GOT3 (cell line): ENCODE data around the gene PCDHB12.
A peak's percentile ranks its signal among the peaks of the same experiment; 100 is the strongest.
"Not testable (repeated sequence)": the region's sequence is repeated elsewhere in the genome, so short reads cannot be mapped to it uniquely, and the experiment has no call there.

Source experiments
- DNase-seq: peaks from one replicate; lab custom pipeline; 2025; ENCODE audit warnings: mixed read lengths; lab: John Stamatoyannopoulos, UW

PCDHB12 gene

DNA sequence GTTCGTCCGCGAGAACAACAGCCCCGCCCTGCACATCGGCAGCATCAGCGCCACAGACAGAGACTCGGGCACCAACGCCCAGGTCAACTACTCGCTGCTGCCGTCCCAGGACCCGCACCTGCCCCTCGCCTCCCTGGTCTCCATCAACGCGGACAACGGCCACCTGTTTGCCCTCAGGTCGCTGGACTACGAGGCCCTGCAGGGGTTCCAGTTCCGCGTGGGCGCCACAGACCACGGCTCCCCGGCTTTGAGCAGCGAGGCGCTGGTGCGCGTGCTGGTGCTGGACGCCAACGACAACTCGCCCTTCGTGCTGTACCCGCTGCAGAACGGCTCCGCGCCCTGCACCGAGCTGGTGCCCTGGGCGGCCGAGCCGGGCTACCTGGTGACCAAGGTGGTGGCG is 1.8 kb downstream of the PCDHB12 start:
- DNase-seq: not testable (repeated sequence)

DNA sequence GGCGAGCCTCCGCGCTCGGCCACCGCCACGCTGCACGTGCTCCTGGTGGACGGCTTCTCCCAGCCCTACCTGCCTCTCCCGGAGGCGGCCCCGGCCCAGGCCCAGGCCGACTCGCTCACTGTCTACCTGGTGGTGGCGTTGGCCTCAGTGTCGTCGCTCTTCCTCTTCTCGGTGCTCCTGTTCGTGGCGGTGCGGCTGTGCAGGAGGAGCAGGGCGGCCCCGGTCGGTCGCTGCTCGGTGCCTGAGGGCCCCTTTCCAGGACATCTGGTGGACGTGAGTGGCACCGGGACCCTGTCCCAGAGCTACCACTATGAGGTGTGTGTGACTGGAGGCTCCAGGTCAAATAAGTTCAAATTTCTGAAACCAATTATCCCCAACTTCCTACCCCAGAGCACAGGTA is 2.3 kb downstream of the PCDHB12 start:
- not testable (repeated sequence) for DNase-seq

DNA sequence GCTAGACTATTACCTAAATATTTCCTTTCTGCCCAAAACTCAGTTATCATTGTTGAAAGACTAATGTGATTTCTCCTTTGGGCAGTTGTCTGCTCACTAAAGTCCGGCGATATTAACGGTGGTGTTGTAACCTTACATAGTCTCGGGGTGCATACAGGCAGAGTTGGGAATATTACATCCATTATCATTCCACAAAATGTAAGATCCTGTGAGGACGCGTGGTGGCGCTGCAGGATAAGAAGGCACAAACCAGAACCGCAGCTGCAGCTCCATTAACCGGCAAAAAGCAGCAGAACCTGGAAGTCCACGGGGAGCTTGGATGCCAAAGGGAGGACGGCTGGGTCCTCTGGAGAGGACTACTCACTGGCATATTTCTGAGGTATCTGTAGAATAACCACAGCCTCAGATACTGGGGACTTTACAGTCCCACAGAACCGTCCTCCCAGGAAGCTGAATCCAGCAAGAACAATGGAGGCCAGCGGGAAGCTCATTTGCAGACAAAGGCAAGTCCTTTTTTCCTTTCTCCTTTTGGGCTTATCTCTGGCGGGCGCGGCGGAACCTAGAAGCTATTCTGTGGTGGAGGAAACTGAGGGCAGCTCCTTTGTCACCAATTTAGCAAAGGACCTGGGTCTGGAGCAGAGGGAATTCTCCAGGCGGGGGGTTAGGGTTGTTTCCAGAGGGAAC is 5.3 kb downstream of the PCDHB12 start, which contains the start of gene PCDHB13:
TSS of gene PCDHB13 (plus strand) at position 264 of the 684 bp plus-strand sequence. CDS start at position 469, 205 bp downstream.
- peak; percentile 47 for DNase-seq

DNA sequence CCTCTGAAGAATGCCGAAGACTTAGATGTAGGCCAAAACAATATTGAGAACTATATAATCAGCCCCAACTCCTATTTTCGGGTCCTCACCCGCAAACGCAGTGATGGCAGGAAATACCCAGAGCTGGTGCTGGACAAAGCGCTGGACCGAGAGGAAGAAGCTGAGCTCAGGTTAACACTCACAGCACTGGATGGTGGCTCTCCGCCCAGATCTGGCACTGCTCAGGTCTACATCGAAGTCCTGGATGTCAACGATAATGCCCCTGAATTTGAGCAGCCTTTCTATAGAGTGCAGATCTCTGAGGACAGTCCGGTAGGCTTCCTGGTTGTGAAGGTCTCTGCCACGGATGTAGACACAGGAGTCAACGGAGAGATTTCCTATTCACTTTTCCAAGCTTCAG is 6.1 kb downstream of the PCDHB12 start:
- DNase-seq: not testable (repeated sequence)

DNA sequence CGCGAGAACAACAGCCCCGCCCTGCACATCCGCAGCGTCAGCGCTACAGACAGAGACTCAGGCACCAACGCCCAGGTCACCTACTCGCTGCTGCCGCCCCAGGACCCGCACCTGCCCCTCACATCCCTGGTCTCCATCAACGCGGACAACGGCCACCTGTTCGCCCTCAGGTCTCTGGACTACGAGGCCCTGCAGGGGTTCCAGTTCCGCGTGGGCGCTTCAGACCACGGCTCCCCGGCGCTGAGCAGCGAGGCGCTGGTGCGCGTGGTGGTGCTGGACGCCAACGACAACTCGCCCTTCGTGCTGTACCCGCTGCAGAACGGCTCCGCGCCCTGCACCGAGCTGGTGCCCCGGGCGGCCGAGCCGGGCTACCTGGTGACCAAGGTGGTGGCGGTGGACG is 7.0 kb downstream of the PCDHB12 start:
- not testable (repeated sequence) for DNase-seq

DNA sequence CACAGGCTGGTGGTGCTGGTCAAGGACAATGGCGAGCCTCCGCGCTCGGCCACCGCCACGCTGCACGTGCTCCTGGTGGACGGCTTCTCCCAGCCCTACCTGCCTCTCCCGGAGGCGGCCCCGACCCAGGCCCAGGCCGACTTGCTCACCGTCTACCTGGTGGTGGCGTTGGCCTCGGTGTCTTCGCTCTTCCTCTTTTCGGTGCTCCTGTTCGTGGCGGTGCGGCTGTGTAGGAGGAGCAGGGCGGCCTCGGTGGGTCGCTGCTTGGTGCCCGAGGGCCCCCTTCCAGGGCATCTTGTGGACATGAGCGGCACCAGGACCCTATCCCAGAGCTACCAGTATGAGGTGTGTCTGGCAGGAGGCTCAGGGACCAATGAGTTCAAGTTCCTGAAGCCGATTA is 7.5 kb downstream of the PCDHB12 start:
- DNase-seq: not testable (repeated sequence)

DNA sequence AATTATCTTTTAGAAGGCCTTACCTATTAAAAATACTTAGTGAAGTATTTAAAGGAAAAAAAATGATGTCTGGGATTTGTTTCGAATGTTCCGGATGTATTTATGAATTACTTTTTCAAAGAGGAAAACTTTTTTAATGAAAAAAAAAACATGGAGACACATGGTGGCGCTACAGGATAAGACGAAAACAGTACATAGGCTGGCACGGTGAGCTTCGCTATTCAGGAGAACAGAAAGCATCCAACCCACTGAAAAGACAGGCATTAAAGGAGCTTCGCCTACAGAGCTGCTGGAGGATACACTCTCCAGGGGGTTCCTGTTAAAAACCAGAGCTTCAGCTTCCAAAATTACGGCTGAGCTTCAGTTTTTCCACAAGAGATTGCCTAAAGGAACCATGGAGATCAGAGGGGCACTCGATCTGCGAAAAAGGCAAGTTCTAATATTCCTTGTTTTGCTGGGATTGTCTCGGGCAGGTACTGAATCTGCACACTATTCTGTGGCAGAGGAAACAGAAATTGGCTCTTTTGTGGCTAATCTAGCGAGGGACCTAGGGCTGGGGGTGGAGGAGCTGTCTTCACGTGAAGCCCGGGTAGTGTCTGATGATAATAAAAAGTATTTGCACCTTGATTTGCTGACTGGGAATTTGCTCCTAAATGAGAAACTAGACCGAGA is 14.7 kb downstream of the PCDHB12 start, which contains the start of gene PCDHB14:
TSS of gene PCDHB14 (plus strand) at position 232 of the 672 bp plus-strand sequence. CDS start at position 395, 163 bp downstream.
- no peak for DNase-seq

DNA sequence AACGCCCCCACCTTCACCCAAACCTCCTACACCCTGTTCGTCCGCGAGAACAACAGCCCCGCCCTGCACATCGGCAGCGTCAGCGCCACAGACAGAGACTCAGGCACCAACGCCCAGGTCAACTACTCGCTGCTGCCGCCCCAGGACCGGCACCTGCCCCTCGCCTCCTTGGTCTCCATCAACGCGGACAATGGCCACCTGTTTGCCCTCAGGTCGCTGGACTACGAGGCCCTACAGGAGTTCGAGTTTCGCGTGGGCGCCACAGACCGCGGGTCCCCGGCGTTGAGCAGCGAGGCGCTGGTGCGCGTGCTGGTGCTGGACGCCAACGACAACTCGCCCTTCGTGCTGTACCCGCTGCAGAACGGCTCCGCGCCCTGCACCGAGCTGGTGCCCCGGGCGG is 16.3 kb downstream of the PCDHB12 start:
- not testable (repeated sequence) for DNase-seq

DNA sequence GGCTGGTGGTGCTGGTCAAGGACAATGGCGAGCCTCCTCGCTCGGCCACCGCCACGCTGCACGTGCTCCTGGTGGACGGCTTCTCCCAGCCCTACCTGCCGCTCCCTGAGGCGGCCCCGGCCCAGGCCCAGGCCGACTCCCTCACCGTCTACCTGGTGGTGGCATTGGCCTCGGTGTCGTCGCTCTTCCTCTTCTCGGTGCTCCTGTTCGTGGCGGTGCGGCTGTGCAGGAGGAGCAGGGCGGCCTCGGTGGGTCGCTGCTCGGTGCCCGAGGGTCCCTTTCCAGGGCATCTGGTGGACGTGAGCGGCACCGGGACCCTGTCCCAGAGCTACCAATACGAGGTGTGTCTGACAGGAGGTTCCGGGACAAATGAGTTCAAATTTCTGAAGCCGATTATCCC is 16.9 kb downstream of the PCDHB12 start:
- not testable (repeated sequence) for DNase-seq

DNA sequence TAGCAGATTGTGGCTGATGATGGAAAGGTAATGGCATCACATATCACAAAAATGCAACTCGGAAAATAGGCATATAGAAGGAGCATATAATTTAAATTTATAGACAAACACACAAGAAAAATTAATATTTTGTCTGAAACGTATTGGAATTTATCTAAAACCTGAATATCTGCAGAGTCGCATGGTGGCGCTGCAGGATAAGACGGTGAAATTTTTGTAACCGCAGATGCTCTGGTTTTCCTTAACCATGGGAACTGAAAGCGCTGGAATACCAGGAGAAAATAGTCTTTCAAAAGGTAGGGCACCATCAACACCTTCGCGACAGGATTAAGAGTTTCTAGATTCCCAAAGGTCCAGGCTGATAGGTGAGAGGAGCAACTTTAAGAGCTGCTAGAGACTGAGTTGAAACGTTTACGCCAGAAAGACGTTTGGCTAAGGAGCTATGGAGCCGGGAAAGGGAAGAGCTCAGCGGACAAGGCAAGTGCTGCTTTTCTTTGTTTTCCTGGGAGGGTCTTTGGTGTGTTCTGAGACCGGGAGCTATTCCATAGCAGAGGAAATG is 25.7 kb downstream of the PCDHB12 start:
- no peak for DNase-seq

DNA sequence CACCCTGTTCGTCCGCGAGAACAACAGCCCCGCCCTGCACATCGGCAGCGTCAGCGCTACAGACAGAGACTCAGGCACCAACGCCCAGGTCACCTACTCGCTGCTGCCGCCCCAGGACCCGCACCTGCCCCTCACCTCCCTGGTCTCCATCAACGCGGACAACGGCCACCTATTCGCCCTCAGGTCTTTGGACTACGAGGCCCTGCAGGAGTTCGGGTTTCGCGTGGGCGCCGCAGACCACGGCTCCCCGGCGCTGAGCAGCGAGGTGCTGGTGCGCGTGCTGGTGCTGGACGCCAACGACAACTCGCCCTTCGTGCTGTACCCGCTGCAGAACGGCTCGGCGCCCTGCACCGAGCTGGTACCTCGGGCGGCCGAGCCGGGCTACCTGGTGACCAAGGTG is 27.4 kb downstream of the PCDHB12 start:
- DNase-seq: not testable (repeated sequence)

DNA sequence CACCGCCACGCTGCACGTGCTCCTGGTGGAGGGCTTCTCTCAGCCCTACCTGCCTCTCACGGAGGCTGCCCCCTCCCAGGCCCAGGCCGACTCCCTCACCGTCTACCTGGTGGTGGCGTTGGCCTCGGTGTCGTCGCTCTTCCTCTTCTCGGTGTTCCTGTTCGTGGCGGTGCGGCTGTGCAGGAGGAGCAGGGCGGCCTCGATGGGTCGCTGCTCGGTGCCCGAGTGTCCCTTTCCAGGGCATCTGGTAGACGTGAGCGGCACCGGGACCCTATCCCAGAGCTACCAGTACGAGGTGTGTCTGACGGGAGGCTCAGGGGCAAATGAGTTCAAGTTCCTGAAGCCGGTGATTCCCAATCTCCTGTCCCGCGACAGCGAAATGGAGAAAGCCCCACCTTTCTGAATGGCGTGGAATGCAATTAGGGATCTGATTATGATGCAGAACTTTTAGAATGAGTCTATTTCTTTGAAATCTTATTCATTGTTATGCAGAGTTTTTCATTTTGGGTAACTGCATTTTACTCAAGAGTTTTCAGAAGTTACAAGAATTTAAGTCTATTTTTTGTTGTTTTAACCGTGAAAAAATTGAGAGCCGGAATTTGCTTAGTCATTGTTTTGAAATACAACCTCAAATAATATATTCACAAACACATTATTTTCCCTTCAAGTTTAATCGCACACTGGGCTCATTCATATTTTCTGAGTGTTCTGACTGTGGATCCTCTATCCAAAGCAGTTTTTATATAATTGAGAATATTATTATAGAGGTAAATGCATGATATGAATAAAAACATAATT is 28.2 kb downstream of the PCDHB12 start:
- DNase-seq: no peak

DNA sequence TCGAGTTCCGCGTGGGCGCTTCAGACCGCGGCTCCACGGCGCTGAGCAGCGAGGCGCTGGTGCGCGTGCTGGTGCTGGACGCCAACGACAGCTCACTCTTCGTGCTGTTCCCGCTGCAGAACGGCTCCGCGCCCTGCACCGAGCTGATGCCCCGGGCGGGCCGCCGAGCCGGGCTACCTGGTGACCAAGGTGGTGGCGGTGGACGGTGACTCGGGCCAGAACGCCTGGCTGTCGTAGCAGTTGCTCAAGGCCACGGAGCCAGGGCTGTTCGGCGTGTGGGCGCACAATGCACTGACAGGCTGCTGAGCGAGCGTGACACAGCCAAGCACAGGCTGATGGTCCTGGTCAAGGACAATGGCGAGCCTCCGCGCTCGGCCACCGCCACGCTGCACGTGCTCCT is 33.0 kb downstream of the PCDHB12 start:
- DNase-seq: no peak

DNA sequence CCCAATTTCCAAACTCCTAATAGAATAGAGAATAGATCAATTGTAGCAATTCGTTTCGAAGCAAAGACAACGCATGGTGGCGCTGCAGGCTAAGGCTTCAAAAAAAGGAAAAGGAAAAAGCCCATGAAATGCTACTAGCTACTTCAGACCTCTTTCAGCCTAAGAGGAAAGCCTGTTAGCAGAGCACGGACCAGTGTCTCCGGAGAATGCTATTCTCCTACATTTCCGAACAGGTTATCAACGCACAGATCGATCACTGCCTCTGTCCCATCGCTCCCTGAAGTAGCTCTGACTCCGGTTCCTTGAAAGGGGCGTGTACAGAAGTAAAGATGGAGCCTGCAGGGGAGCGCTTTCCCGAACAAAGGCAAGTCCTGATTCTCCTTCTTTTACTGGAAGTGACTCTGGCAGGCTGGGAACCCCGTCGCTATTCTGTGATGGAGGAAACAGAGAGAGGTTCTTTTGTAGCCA is 36.8 kb downstream of the PCDHB12 start, which contains the start of gene PCDHB15:
TSS of gene PCDHB15 (plus strand) at position 146 of the 468 bp plus-strand sequence. CDS start at position 330, 184 bp downstream.
- no peak for DNase-seq

DNA sequence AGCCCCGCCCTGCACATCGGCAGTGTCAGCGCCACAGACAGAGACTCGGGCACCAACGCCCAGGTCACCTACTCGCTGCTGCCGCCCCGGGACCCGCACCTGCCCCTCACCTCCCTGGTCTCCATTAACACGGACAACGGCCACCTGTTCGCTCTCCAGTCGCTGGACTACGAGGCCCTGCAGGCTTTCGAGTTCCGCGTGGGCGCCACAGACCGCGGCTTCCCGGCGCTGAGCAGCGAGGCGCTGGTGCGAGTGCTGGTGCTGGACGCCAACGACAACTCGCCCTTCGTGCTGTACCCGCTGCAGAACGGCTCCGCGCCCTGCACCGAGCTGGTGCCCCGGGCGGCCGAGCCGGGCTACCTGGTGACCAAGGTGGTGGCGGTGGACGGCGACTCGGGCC is 38.5 kb downstream of the PCDHB12 start:
- not testable (repeated sequence) for DNase-seq

DNA sequence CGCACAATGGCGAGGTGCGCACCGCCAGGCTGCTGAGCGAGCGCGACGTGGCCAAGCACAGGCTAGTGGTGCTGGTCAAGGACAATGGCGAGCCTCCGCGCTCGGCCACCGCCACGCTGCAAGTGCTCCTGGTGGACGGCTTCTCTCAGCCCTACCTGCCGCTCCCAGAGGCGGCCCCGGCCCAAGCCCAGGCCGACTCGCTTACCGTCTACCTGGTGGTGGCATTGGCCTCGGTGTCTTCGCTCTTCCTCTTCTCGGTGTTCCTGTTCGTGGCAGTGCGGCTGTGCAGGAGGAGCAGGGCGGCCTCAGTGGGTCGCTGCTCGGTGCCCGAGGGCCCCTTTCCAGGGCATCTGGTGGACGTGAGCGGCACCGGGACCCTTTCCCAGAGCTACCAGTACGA is 38.9 kb downstream of the PCDHB12 start:
- not testable (repeated sequence) for DNase-seq

DNA sequence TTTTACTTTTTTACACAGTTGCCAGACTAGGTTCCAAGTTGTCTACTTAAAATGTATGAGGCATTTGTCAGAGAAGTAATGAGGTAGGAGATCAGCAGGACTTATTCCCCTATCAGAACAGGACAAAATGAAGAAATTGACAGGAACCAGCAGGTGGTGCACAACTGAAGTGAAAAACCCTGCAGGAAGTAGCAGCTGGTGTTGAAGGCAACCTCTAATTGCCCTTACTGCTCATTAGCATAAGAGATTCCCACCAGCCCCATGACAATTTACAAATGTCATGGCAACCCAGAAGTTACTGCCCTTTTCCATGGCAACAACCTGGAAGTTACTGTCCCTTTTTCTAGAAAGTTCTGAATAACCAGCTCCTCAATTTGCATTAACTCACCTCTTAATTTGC is 42.1 kb downstream of the PCDHB12 start:
- no peak for DNase-seq

DNA sequence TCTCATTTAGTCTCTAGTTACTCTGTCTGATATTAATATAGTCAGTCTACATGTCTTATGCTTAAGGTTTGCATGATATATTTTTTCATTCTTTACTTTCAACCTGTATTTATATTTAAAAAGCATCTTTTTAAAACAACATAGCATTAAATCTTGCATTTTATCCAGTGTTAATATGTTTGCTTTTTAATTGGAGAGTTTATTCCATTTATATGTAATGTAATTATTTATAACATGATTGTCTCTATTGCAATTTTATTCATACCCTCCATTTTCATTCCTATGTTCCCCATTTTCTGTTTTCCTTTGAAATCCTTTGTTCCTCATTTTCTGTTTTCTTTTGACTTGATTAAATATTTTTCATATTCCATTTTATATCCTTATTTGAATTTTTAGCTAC is 49.9 kb downstream of the PCDHB12 start:
- DNase-seq: no peak

DNA sequence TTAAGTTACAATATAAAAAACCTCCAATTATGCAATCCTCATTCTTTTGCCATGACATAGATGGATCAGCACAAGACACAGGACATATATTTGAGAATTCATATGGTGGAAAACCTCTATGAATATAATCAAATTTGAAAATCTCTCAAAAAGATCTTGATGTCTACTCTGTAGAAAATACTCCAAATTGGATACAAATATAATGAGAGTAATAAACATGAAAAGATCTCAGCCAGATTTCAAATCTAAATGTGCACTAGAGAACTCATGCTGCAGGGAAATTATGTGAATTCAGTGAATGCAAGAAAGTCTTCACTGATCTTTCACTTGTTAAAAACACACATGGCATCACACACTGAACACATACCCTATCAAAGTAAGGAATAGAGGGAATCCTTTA is 50.4 kb downstream of the PCDHB12 start:
- no peak for DNase-seq

DNA sequence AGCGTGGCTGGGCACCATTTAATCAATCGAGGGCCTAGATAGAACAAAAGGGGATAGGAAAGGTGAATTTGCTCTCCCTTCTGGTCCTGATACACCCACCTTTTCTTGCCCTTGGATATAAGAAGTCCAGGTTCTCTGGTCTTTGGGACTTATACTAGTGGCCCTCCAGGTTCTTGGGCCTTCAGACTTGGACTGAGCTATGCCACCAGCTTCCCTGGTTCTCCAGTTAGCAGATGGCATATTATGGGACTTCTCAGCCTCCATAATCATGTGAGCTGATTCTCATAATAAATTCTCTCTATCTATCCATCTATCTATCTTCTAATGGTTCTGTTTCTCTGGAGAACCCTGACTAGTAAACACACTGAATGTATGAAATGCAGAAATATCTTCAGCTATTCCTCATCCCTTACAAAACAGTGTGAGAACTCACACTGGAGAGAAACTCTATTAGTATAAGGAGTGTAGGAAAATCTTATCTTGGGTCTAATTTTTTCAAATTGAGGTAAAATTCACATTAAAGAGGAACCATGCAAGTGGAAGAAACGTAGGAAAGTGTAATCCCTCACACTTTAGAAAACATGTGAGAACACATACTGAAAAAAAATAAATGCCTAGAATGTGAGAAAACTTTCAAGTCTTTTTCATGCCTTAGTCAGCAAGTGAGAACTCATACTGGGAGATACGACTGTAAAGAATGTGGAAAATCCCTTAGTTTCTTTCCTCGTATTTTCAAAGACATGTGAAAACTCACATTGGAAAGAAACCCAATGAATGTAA is 52.1 kb downstream of the PCDHB12 start:
- DNase-seq: no peak

DNA sequence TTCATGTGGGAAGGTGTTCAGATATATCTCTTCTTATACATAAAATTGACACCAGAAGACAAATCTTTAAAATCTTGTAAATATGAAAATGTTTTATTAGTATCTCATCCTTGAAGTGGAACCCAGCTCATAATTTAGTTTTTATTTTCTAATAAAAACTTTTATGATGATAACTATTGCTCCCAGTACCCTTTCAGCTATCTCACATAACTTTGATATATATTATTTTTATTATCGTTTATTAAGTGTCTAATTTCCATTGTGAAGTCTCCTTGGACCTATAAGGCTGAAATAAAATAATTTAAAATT is 52.7 kb downstream of the PCDHB12 start:
- no peak for DNase-seq
